Keratinocyte (primary cell): ENCODE data around the gene RBBP5. TPM values are rescaled to one million over a fixed set of nuclear protein-coding genes. Genes with fewer than 3 reads are reported as not detected.

ENCODE experiments used
- DNase-seq: peaks from one replicate; pipeline ENCODE4 v3.0.0-alpha.2; 2011; ENCODE audit warnings: low read depth, missing footprints, low spot score
- FAIRE-seq: peaks from 2 replicates; lab custom pipeline; 2011; peaks lifted over from hg19 to GRCh38; lab: Jason Lieb, UNC
- H2AFZ ChIP-seq: 2 replicates; pipeline ENCODE4 v1.6.0; 2012; ENCODE audit warnings: low read length, control low read depth, inconsistent platforms; ENCODE audit not compliant: control insufficient read depth
- H3K27ac ChIP-seq: 2 replicates; pipeline ENCODE4 v1.5.1; 2011; ENCODE audit warnings: low read length; ENCODE audit not compliant: control insufficient read depth, insufficient read depth
- H3K27me3 ChIP-seq: 3 replicates; pipeline ENCODE4 v1.6.0; 2011; ENCODE audit warnings: low read length; ENCODE audit not compliant: control insufficient read depth, insufficient read depth; ENCODE audit errors: extremely low read depth
- H3K36me3 ChIP-seq, 2 experiments: 2 replicates in 1 of 2; 3 replicates in 1 of 2; pipeline ENCODE4 v1.5.1; 2011; ENCODE audit warnings: low read length in 2 of 2, mild to moderate bottlenecking in 1 of 2; ENCODE audit not compliant: control insufficient read depth in 2 of 2, insufficient read depth in 2 of 2; ENCODE audit errors: extremely low read depth in 1 of 2
- H3K4me1 ChIP-seq: 3 replicates; pipeline ENCODE4 v1.5.1; 2011; ENCODE audit warnings: low read length; ENCODE audit not compliant: control insufficient read depth, insufficient read depth; ENCODE audit errors: extremely low read depth
- H3K4me2 ChIP-seq: 3 replicates; pipeline ENCODE4 v1.6.0; 2011; ENCODE audit warnings: low read depth, low read length; ENCODE audit not compliant: control insufficient read depth, insufficient read depth; ENCODE audit errors: extremely low read depth
- H3K4me3 ChIP-seq, 3 experiments: fragments of 200-600 bp in 1 of 3; sonication (generic) in 1 of 3; 2 replicates in 2 of 3; 3 replicates in 1 of 3; pipeline ENCODE4 v1.5.1; 2011 to 2016; ENCODE audit warnings: low read length in 3 of 3, mild to moderate bottlenecking in 3 of 3, control low read depth in 2 of 3, inconsistent platforms in 1 of 3, low read depth in 1 of 3, mixed read lengths in 1 of 3, mixed run types in 1 of 3, moderate library complexity in 1 of 3; ENCODE audit not compliant: control insufficient read depth in 2 of 3, insufficient read depth in 2 of 3; ENCODE audit errors: extremely low read depth in 1 of 3
- H3K79me2 ChIP-seq: 2 replicates; pipeline ENCODE4 v1.6.0; 2012; ENCODE audit warnings: low read length; ENCODE audit not compliant: control insufficient read depth, insufficient read depth
- H3K9ac ChIP-seq: 3 replicates; pipeline ENCODE4 v1.6.0; 2011; ENCODE audit warnings: low read length; ENCODE audit not compliant: control insufficient read depth, insufficient read depth; ENCODE audit errors: extremely low read depth
- H3K9me1 ChIP-seq: 3 replicates; pipeline ENCODE4 v1.6.0; 2011; ENCODE audit warnings: low read length; ENCODE audit not compliant: control insufficient read depth, insufficient read depth; ENCODE audit errors: extremely low read depth
- H3K9me3 ChIP-seq: 2 replicates; pipeline ENCODE4 v1.5.1; 2012; ENCODE audit warnings: low read depth, low read length; ENCODE audit not compliant: control insufficient read depth
- H4K20me1 ChIP-seq: 3 replicates; pipeline ENCODE4 v1.6.0; 2011; ENCODE audit warnings: low read length; ENCODE audit not compliant: control insufficient read depth, insufficient read depth; ENCODE audit errors: extremely low read depth
- EZH2 ChIP-seq: IDR thresholded peaks from one replicate; pipeline ENCODE4 v1.6.1; 2012; ENCODE audit warnings: inconsistent platforms, mild to moderate bottlenecking, low read length, moderate library complexity
- dilution Hi-C: fragments of 300-500 bp; cut with MboI; formaldehyde crosslinking; loops from one replicate; pipeline ENCODE4 v1.7.0; 2020; ENCODE audit warnings: low sequenced_read_pairs; ENCODE audit not compliant: extremely low pct_ligation_motif_present
- polyA plus RNA-seq, 5 experiments: library from polyadenylated mRNA; depleted of rRNA in 3 of 5; stranded (reverse) in 3 of 5; stranded (forward) in 1 of 5; unstranded in 1 of 5; fragments of >200 nt; gene quantifications; 1 replicate in 1 of 5; 2 replicates in 3 of 5; 3 replicates in 1 of 5; pipeline versions ENCODE4 v1.2.1 to v1.2.3, GENCODE V29; 2011 to 2012; ENCODE audit warnings: missing spikeins in 2 of 5, low read depth in 1 of 5, low replicate concordance in 1 of 5
- TF ChIP-seq, protein P1 (sequence below), 3 experiments: IDR thresholded peaks in 1 of 3; conservative IDR thresholded peaks in 1 of 3; optimal IDR thresholded peaks in 1 of 3; 2 replicates in 2 of 3; 3 replicates in 1 of 3; pipeline versions ENCODE3 to v1.5.1; 2011; ENCODE audit warnings: low read length in 3 of 3, mild to moderate bottlenecking in 3 of 3, moderate library complexity in 2 of 3, control low read depth in 1 of 3, inconsistent platforms in 1 of 3; ENCODE audit not compliant: insufficient read depth in 2 of 3; ENCODE audit errors: extremely low read depth in 1 of 3

The RBBP5 gene
- polyA plus RNA-seq, 1 donor (not counting 4 experiments of a cell fraction or from before 2014, with no cell fraction given) = 12.3 TPM

GRCh38 chr1:205041001-205041715 is 80.6 kb downstream of the RBBP5 start:
- no peak overlapping the region for H3K27ac ChIP-seq
- no peaks in the 10 kb centered on the region for H3K79me2 ChIP-seq
- TF ChIP-seq EZH2 = no peak
- TF ChIP-seq, protein P1, sequence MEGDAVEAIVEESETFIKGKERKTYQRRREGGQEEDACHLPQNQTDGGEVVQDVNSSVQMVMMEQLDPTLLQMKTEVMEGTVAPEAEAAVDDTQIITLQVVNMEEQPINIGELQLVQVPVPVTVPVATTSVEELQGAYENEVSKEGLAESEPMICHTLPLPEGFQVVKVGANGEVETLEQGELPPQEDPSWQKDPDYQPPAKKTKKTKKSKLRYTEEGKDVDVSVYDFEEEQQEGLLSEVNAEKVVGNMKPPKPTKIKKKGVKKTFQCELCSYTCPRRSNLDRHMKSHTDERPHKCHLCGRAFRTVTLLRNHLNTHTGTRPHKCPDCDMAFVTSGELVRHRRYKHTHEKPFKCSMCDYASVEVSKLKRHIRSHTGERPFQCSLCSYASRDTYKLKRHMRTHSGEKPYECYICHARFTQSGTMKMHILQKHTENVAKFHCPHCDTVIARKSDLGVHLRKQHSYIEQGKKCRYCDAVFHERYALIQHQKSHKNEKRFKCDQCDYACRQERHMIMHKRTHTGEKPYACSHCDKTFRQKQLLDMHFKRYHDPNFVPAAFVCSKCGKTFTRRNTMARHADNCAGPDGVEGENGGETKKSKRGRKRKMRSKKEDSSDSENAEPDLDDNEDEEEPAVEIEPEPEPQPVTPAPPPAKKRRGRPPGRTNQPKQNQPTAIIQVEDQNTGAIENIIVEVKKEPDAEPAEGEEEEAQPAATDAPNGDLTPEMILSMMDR (optimal IDR thresholded peaks at IDR 0.05 in 1 of 3, IDR thresholded peaks at IDR 0.05 in 1 of 3, conservative IDR thresholded peaks at IDR 0.05 in 1 of 3; ENCODE audit: extremely low read depth in 1 of 3, insufficient read depth in 2 of 3, low read length in 3 of 3) = no peak
- H3K9me3 ChIP-seq = no peaks in the 10 kb centered on the region
- no peak overlapping the region for H3K4me2 ChIP-seq
- FAIRE-seq (no peak), DNase-seq (no peak)
- H3K4me1 ChIP-seq = no peaks in the 10 kb centered on the region
- dilution Hi-C loops = no loop called here
- H3K4me3 ChIP-seq = no peak overlapping the region
- peaks cover 64% of the 10 kb centered on the region for H3K27me3 ChIP-seq
- no peak overlapping the region for H2AFZ ChIP-seq
- no peaks in the 10 kb centered on the region for H4K20me1 ChIP-seq
- no peaks in the 10 kb centered on the region for H3K36me3 ChIP-seq
- H3K9me1 ChIP-seq = no peaks in the 10 kb centered on the region
- no peak overlapping the region for H3K9ac ChIP-seq

GRCh38 chr1:205038132-205038786 is 83.5 kb downstream of the RBBP5 start:
- Histone ChIP-seq H3K9me3 (no peaks in the 10 kb centered on the region), H2AFZ (no peak overlapping the region), H3K9ac (no peak overlapping the region), H3K79me2 (no peaks in the 10 kb centered on the region), H3K36me3 (no peaks in the 10 kb centered on the region), H3K4me2 (no peak overlapping the region), H4K20me1 (no peaks in the 10 kb centered on the region), H3K4me3 (no peak overlapping the region), H3K27me3 (peaks cover 37% of the 10 kb centered on the region), H3K9me1 (no peaks in the 10 kb centered on the region), H3K4me1 (no peaks in the 10 kb centered on the region), H3K27ac (no peak overlapping the region)
- FAIRE-seq = no peak
- dilution Hi-C loops = no loop called here
- no peak for DNase-seq
- TF ChIP-seq, protein P1 (optimal IDR thresholded peaks at IDR 0.05 in 1 of 3, IDR thresholded peaks at IDR 0.05 in 1 of 3, conservative IDR thresholded peaks at IDR 0.05 in 1 of 3; ENCODE audit: extremely low read depth in 1 of 3, insufficient read depth in 2 of 3, low read length in 3 of 3) = no peak
- no peak for TF ChIP-seq EZH2
